K562 (cell line): ENCODE results near the gene RRP9. TPM values are rescaled to one million over a fixed set of nuclear protein-coding genes. Genes with fewer than 3 reads are reported as not detected.

Experiments
- CBFA2T2 ChIP-seq: fragments of 450-650 bp; conservative IDR thresholded peaks from 2 replicates; pipeline ENCODE4 v1.6.1; 2017; ENCODE audit warnings: mild to moderate bottlenecking
- HMGN3 ChIP-seq: IDR thresholded peaks from 2 replicates; pipeline ENCODE4 v1.6.1; 2011; ENCODE audit warnings: borderline replicate concordance, low read depth, mild to moderate bottlenecking, mixed read lengths, low read length; ENCODE audit not compliant: insufficient read length; ENCODE audit errors: extremely low read depth
- MEF2A ChIP-seq: IDR thresholded peaks from 2 replicates; pipeline ENCODE4 v1.6.1; 2011; ENCODE audit warnings: low read depth, mild to moderate bottlenecking, low read length, moderate library complexity; ENCODE audit not compliant: control insufficient read depth
- NBN ChIP-seq: fragments of 450-650 bp; IDR thresholded peaks from 2 replicates; pipeline ENCODE4 v1.6.1; 2016; ENCODE audit warnings: low read depth, mild to moderate bottlenecking
- PHF8 ChIP-seq: fragments of 200-600 bp; sonication (generic); IDR thresholded peaks from 2 replicates; pipeline ENCODE4 v1.6.1; 2012; ENCODE audit warnings: mixed run types, mild to moderate bottlenecking, inconsistent platforms, low read length, moderate library complexity, borderline replicate concordance
- SRSF1 ChIP-seq: fragments of 200-400 bp; formaldehyde crosslinking; IDR thresholded peaks from 2 replicates; pipeline ENCODE4 v1.6.1; 2017; ENCODE audit warnings: mild to moderate bottlenecking, low read depth, low read length, moderate library complexity
- ZKSCAN3 ChIP-seq: fragments of 250-450 bp; sonication (Bioruptor Pico); IDR thresholded peaks from 2 replicates; pipeline ENCODE4 v1.4.0; 2020
- ZNF384 ChIP-seq: IDR thresholded peaks from 2 replicates; pipeline ENCODE4 v1.6.1; 2012; ENCODE audit warnings: low read depth, low read length, improper control_type of control experiment
- ZNF77 ChIP-seq: fragments of 250-450 bp; sonication (Bioruptor Pico); IDR thresholded peaks from 2 replicates; pipeline ENCODE4 v1.5.0; 2020
- polyA plus RNA-seq, 8 experiments: library from polyadenylated mRNA; depleted of rRNA in 4 of 8; stranded (reverse) in 5 of 8; unstranded in 3 of 8; fragments of >200 nt; fragmentation: Nextera tagmentation in 2 of 8; fragmentation: Illumina TruSeq in 1 of 8; extraction: Ambion mirVana in 2 of 8; extraction: Trizol in 1 of 8; gene quantifications; 2 replicates each; pipeline versions ENCODE4 v1.2.1 to v1.2.3, GENCODE V29; 2011 to 2014; ENCODE audit warnings: inconsistent platforms in 1 of 8, missing spikeins in 1 of 8
- total RNA-seq, 7 experiments: library from RNA; depleted of rRNA in 6 of 7; stranded (reverse); fragments of >200 nt in 6 of 7; fragmentation: Illumina TruSeq in 2 of 7; extraction: Trizol in 2 of 7; gene quantifications; 2 replicates each; pipeline versions ENCODE4 v1.2.1 to v1.2.3, GENCODE V29; 2011 to 2021; ENCODE audit warnings: low replicate concordance in 1 of 7
- TF ChIP-seq, protein P1 (sequence below), 2 experiments: fragments of 450-650 bp; IDR thresholded peaks; 2 replicates each; pipeline ENCODE4 v1.6.1; 2018; ENCODE audit warnings: mild to moderate bottlenecking in 2 of 2, low read depth in 1 of 2; ENCODE audit not compliant: partially characterized antibody in 2 of 2
- TF ChIP-seq, protein P2 (sequence below): sonication (generic); formaldehyde crosslinking; IDR thresholded peaks from 2 replicates; pipeline ENCODE4 v1.8.0; 2022; ENCODE audit warnings: missing genetic modification reagents, mild to moderate bottlenecking, moderate library complexity, borderline replicate concordance
- TF ChIP-seq, protein P3 (sequence below): IDR thresholded peaks from 2 replicates; pipeline ENCODE4 v1.6.1; 2011; ENCODE audit warnings: borderline replicate concordance, low read depth, mild to moderate bottlenecking, moderate library complexity, low read length; ENCODE audit not compliant: insufficient read depth, poor library complexity, severe bottlenecking
- TF ChIP-seq, protein P4 (sequence below), 2 experiments: fragments of 200-800 bp in 1 of 2; sonication (Bioruptor generic) in 1 of 2; sonication (generic) in 1 of 2; formaldehyde crosslinking in 1 of 2; IDR thresholded peaks in 1 of 2; conservative IDR thresholded peaks in 1 of 2; 2 replicates each; pipeline versions ENCODE4 v1.5.0 to v1.6.1; 2016 to 2020; ENCODE audit warnings: missing compliant biosample characterization in 1 of 2, missing genetic modification characterization in 1 of 2, missing genetic modification reagents in 1 of 2

The RRP9 gene
- total and polyA plus RNA-seq, 9 of the 15 experiments (the other 6 are each of a cell fraction or from before 2014, with no cell fraction given): 5.2 to 67.0 (median 45.9) TPM

DNA sequence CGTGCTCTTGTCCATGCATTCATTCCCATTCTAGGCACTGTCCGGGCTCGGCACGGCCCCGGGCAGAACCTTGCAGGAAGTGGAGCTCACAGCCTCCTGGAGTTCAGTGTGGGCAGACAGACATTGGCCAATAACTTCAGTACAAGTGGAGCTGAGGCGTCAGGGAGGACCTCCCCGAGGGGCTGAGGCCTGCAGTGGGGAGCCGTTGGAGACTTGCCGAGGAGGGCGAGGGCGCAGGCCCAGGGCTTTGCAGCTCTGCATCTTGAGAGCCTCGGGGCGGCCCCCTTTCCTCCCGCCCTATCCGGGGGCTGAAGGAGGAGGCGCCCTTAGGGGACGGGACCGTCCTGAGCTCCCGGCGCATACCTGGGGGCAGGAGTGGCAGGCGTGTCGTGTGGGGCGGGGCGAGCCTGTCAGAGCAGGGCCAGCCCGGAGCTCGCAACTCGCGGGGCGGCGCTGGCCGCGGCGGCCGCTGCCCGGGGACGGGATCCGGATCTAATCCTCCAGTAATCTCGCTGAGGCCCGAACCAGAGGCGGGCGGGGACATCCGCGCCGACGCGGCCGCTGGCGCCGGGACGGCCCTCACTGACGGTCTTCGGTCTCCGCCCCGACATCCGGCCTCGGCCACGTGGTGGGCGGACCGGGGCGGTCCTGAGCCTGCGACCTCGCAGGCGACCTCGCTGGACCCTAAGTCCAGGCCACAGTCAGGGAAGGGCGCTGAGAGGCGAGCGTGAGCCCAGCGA lies 41.3 kb upstream of the RRP9 start, which contains the start of gene ACY1 (continued):
- TF ChIP-seq, protein P1, sequence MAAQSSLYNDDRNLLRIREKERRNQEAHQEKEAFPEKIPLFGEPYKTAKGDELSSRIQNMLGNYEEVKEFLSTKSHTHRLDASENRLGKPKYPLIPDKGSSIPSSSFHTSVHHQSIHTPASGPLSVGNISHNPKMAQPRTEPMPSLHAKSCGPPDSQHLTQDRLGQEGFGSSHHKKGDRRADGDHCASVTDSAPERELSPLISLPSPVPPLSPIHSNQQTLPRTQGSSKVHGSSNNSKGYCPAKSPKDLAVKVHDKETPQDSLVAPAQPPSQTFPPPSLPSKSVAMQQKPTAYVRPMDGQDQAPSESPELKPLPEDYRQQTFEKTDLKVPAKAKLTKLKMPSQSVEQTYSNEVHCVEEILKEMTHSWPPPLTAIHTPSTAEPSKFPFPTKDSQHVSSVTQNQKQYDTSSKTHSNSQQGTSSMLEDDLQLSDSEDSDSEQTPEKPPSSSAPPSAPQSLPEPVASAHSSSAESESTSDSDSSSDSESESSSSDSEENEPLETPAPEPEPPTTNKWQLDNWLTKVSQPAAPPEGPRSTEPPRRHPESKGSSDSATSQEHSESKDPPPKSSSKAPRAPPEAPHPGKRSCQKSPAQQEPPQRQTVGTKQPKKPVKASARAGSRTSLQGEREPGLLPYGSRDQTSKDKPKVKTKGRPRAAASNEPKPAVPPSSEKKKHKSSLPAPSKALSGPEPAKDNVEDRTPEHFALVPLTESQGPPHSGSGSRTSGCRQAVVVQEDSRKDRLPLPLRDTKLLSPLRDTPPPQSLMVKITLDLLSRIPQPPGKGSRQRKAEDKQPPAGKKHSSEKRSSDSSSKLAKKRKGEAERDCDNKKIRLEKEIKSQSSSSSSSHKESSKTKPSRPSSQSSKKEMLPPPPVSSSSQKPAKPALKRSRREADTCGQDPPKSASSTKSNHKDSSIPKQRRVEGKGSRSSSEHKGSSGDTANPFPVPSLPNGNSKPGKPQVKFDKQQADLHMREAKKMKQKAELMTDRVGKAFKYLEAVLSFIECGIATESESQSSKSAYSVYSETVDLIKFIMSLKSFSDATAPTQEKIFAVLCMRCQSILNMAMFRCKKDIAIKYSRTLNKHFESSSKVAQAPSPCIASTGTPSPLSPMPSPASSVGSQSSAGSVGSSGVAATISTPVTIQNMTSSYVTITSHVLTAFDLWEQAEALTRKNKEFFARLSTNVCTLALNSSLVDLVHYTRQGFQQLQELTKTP (IDR thresholded peaks at IDR 0.05; ENCODE audit: low read depth in 1 of 2, partially characterized antibody in 2 of 2): no peak
- TF ChIP-seq MEF2A (no peak), ZNF384 (no peak; the same call in 1 of the 2 replicates), PHF8 (peak; percentile 57; the same call in 1 of the 2 replicates), NBN (peak; percentile 26; the same call in 1 of the 2 replicates), ZNF77 (CRISPR knock-in tag) (no peak), CBFA2T2 (peak; percentile 29; the same call in 1 of the 2 replicates), ZKSCAN3 (CRISPR knock-in tag) (no peak), SRSF1 (no peak), HMGN3 (peak; percentile 90)
- TF ChIP-seq, protein P2, sequence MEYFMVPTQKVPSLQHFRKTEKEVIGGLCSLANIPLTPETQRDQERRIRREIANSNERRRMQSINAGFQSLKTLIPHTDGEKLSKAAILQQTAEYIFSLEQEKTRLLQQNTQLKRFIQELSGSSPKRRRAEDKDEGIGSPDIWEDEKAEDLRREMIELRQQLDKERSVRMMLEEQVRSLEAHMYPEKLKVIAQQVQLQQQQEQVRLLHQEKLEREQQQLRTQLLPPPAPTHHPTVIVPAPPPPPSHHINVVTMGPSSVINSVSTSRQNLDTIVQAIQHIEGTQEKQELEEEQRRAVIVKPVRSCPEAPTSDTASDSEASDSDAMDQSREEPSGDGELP (CRISPR knock-in tag): peak; percentile 45
- TF ChIP-seq, protein P3, sequence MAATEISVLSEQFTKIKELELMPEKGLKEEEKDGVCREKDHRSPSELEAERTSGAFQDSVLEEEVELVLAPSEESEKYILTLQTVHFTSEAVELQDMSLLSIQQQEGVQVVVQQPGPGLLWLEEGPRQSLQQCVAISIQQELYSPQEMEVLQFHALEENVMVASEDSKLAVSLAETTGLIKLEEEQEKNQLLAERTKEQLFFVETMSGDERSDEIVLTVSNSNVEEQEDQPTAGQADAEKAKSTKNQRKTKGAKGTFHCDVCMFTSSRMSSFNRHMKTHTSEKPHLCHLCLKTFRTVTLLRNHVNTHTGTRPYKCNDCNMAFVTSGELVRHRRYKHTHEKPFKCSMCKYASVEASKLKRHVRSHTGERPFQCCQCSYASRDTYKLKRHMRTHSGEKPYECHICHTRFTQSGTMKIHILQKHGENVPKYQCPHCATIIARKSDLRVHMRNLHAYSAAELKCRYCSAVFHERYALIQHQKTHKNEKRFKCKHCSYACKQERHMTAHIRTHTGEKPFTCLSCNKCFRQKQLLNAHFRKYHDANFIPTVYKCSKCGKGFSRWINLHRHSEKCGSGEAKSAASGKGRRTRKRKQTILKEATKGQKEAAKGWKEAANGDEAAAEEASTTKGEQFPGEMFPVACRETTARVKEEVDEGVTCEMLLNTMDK: no peak
- TF ChIP-seq, protein P4, sequence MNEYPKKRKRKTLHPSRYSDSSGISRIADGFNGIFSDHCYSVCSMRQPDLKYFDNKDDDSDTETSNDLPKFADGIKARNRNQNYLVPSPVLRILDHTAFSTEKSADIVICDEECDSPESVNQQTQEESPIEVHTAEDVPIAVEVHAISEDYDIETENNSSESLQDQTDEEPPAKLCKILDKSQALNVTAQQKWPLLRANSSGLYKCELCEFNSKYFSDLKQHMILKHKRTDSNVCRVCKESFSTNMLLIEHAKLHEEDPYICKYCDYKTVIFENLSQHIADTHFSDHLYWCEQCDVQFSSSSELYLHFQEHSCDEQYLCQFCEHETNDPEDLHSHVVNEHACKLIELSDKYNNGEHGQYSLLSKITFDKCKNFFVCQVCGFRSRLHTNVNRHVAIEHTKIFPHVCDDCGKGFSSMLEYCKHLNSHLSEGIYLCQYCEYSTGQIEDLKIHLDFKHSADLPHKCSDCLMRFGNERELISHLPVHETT (CRISPR knock-in tag; conservative IDR thresholded peaks at IDR 0.05 in 1 of 2, IDR thresholded peaks at IDR 0.05 in 1 of 2): peak in 1 of 2 experiments; percentile 99; a peak in 2 of 4 replicates
